Measurements from ENCODE around the gene LCNL1.

- no peak for TF ChIP-seq CTCF (IDR thresholded peaks at IDR 0.05)
- no peak for TF ChIP-seq ZFX (IDR thresholded peaks at IDR 0.05; ENCODE audit: borderline replicate concordance)
Measured at GRCh38 chr9:136965771-136966484, 16.9 kb upstream of the LCNL1 start.
